HG03135 (cell line): Measurements from ENCODE around the gene TESK2.
"Not testable (repeated sequence)": the region's sequence is repeated elsewhere in the genome, so short reads cannot be mapped to it uniquely, and the experiment has no call there.

Experiments
- ATAC-seq: cut with Tn5 transposase; IDR thresholded peaks from one replicate; pipeline ENCODE4 v1.9.1; 2021; ENCODE audit warnings: mild to moderate bottlenecking, moderate library complexity; ENCODE audit not compliant: unreplicated experiment

Gene TESK2

GRCh38 chr1:45474194-45474593 is 16.8 kb downstream of the TESK2 start:
- ATAC-seq, result not testable (repeated sequence)

GRCh38 chr1:45473302-45473701 is 17.7 kb downstream of the TESK2 start:
- no peak for ATAC-seq

GRCh38 chr1:45470306-45470798 is 20.6 kb downstream of the TESK2 start:
- no peak for ATAC-seq

GRCh38 chr1:45467353-45467752 is 23.6 kb downstream of the TESK2 start:
- not testable (repeated sequence) for ATAC-seq

- ATAC-seq, result no peak
Measured at GRCh38 chr1:45465277-45465676, 25.7 kb downstream of the TESK2 start.

GRCh38 chr1:45458894-45459293 is 32.1 kb downstream of the TESK2 start:
- no peak for ATAC-seq

- no peak for ATAC-seq
Measured at GRCh38 chr1:45456531-45456930, 34.4 kb downstream of the TESK2 start.

- no peak for ATAC-seq
Measured at GRCh38 chr1:45455162-45455561, 35.8 kb downstream of the TESK2 start.

GRCh38 chr1:45454464-45454863 is 36.5 kb downstream of the TESK2 start:
- ATAC-seq, result no peak

GRCh38 chr1:45452503-45452902 is 38.5 kb downstream of the TESK2 start:
- no peak for ATAC-seq

- ATAC-seq, result no peak
Measured at GRCh38 chr1:45448357-45448756, 42.6 kb downstream of the TESK2 start.

GRCh38 chr1:45446950-45447672 is 43.9 kb downstream of the TESK2 start:
- no peak for ATAC-seq

- no peak for ATAC-seq
Measured at GRCh38 chr1:45446530-45446929, 44.4 kb downstream of the TESK2 start.

- ATAC-seq, result no peak
Measured at GRCh38 chr1:45444609-45445131, 46.3 kb downstream of the TESK2 start.

- no peak for ATAC-seq
Measured at GRCh38 chr1:45443580-45444446, 47.1 kb downstream of the TESK2 start.

GRCh38 chr1:45442272-45442671 is 48.7 kb downstream of the TESK2 start:
- ATAC-seq, result no peak

GRCh38 chr1:45437323-45437722 is 53.6 kb downstream of the TESK2 start:
- no peak for ATAC-seq

- no peak for ATAC-seq
Measured at GRCh38 chr1:45430490-45430889, 60.5 kb downstream of the TESK2 start.

GRCh38 chr1:45429561-45430159 is 61.3 kb downstream of the TESK2 start:
- ATAC-seq, result no peak

- no peak for ATAC-seq
Measured at GRCh38 chr1:45423906-45424678, 66.9 kb downstream of the TESK2 start.

GRCh38 chr1:45421935-45422334 is 69.0 kb downstream of the TESK2 start:
- ATAC-seq, result no peak
